Hypothalamus (tissue), 51 donors: ENCODE results near the gene MGAT4C.
"Not testable (repeated sequence)": the region's sequence is repeated elsewhere in the genome, so short reads cannot be mapped to it uniquely, and the experiment has no call there.

Experiments used
- DNase-seq, 51 donors: peaks; one replicate each; lab custom pipeline; 2025; lab: John Stamatoyannopoulos, UW

MGAT4C gene

GRCh38 chr12:86256163-86256562 is at the start of gene MGAT4C:
Gene MGAT4C, minus strand, starts transcription at chr12:86256391.
- peak in 1 of 51 donors; percentile 38 for DNase-seq

DNA sequence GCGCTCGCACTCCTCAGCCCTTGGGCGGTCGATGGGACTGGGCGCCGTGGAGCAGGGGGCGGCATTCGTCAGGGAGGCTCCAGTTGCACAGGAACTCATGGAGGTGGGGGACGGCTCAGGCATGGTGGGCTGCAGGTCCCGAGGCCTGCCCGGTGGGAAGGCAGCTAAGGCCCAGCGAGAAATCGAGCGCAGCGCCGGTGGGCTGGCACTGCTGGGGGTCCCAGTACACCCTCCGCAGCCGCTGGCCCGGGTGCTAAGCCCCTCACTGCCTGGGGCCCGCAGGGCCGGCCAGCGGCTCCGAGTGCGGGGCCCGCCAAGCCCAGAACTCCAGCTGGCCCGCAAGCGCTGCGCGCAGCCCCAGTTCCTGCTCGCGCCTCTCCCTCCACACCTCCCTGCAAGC is 40.2 kb upstream of the MGAT4C start:
- not testable (repeated sequence) for DNase-seq

- no peak for DNase-seq
These were observed 37.6 kb upstream of the MGAT4C start for GRCh38 chr12:86293682-86294240.

GRCh38 chr12:86292480-86292879 is 36.3 kb upstream of the MGAT4C start:
- no peak for DNase-seq

DNA sequence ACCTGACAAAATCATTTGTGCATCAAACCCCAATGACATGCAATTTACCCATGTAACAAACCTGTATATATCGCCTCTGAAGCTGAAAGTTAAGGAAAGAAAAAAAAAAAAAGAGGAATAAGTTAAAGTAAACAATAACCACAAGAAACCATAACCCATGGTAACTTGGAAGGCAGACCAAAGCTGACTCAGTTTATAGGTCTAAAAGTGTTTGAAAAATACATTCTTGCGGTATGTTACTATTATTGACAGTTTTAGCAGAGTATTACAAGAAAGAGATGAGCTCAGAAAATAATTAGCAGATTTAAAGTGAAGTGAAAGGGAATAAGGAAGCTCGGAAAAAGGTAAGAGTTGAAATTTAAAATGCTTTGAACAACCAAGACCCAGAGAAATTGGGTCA is 34.4 kb upstream of the MGAT4C start:
- no peak for DNase-seq

DNA sequence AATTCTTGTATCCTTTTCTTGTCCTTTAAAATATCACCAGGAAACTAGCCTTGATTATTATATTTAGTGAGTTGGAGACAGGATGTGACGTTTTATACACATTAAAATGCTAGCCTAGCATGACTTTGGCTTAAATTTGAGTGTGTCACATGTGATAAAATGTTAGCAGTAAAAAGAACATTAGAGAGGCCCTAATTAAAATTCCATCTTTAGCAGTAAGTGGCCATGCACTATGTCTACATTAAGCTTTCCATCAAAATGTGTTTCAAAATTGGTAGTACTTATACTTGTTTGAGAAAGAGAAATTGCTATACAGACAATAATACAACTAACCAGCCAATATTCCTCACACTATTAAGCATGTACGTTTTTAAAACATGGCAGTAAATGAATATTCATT is 29.9 kb upstream of the MGAT4C start:
- no peak for DNase-seq

DNA sequence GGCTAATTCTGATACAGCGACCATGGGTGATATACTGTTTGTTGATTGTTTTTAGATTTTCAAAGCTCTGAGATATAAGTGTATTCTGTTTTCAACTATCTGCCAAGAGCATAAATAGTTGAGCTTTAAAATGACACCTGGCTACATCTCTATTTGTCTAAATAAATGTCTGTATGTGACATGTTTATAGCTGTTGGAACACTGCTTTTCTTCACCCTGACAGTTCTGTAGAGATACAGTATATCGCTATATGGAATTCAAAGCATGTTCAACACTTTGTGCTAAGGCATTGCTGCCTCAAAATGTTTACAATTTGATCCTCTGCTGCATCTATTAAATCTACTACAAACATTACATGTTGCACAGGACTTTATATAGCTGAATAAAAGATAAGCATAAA is 27.4 kb upstream of the MGAT4C start:
- DNase-seq = no peak

DNA sequence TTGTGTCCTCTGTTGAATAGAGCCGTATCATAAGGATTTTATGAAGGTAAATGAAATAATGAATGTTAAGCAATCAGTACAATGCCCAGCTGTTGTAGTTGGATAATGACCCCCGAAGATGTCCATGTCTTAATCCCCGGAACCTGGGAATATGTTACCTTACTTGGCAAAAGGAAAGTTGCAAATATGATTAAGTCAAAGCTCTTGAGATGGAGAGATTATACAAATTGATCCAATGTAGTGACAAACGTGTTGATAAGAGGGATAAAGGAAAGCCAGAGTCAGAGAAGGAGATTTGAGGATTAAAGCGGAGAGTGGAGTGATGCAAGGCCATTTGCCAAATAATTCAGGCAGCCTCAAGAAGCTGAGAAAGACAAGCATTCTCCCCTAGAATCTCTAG is 19.2 kb upstream of the MGAT4C start:
- no peak for DNase-seq

DNA sequence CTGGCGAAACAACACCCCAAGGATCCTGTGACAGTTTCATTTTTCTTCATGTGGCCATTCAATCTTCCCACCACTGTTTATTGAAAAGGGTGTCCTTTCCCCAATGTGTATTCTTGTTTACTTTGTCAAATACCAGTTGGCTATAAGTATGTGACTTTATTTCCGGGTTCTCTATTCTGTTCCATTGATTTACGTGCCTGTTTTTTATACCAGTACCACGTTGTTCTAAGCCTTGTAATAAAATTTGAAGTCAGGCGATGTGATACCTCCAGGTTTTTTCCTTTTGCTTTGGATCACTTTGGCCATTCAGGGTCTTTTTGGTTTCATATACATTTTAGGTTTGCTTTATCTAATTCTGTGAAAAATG is 9.1 kb upstream of the MGAT4C start:
- no peak for DNase-seq

DNA sequence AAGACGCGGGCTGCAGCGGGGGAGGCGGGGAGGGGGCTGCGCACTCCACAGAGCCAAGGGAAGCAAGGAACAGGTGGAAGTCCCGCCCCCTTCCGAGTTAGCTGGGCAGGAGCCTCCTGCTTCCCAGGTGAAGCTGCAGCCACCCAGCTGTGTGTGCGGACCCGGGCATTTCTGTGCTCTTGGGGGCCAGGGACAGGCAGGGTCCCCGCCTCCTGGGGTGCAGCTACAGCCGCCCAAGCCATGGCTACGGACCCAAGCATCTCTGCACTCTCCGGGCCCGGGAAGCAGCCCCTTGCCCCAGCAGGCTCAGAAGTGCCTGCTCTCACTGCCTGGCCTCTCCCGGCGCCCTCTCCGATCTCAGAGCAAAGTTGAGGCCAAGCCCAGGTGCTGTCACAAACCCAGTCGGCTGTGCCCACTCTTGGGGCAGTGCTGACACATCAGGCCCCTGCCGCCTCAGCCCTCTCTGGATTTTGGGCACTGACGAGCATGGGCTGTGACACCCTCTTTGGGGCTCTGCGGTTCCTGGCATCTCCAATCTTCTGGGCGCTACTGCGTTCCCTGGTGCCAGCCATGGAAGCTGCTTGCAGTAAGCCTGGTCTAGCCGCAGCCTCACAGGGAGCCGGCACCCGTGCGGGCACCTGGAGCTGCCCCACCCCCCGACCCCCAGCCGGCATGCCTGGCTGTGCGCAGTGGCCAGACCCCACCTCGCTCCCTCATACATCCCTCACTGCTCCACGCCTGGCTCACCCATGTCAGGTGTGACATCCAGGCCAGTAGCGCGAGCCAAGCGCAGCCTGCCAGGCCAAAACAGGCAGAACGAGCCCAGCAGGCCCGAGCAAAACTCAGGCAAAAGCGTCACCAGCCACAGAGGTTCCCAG is 8.5 kb upstream of the MGAT4C start:
- peak in 8 of 51 donors; percentile 4 to 38 (median 12) for DNase-seq

DNA sequence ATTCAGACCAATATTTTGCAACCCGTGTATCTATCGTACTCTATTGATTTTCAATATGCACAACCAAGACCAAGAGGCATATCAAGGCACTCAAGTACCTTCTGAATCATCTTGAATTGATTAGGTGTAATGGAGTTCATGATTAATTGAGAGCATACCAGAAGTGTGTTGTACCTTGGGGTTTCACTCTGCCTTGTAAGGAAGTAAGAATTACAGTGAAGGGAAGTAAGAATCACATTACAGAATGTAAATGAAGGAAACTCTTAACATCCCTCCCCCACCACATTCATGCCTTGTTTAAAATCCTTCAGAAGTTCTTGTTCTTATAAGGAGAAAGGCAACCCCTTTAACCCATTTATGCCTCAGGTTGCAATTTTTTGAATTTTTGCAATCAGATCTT is 5.4 kb upstream of the MGAT4C start:
- DNase-seq = no peak

DNA sequence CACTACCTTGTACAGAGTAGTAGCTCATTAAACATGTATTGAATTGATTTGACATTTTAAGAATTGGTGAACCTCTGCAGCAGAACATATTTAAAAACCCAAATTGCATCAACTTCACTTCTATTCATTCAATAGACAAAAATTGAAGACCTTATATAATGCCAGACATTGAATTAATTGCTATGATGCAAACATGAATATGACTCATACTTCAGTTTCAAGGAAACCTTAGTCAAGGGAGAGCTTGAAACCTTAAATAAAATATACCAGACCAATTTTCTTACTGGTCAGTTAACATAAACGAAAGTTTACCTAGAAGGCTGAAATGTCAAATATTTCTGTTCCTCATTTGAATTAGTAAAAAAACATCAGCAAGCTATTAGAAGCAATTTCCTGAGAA is 5.0 kb upstream of the MGAT4C start:
- DNase-seq = no peak

- DNase-seq = no peak
These were observed 4.0 kb upstream of the MGAT4C start for GRCh38 chr12:86260183-86260582.

GRCh38 chr12:86257134-86257533 is 943 bp upstream of the MGAT4C start:
- DNase-seq = peak in 1 of 51 donors; percentile 12

- no peak for DNase-seq
These were observed 1.6 kb downstream of the MGAT4C start for GRCh38 chr12:86254399-86255107.

DNA sequence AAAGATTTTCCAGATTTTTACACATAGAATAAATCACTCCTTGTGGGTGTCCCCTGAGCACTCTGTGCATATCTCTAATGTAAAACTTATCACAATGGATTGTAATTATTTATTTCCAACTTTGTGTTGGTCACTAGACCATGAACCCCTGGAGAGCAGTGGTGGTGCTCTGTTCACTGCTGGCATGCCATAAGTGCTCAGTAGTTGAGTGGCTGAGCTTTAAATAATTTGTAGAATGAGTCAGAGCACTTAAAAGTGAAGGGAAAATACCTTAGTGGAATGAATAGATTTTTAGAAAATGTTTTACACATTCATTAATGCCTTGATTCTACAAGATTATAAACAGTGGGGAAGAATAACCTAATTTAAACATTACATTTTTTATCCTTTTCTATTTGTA is 6.3 kb downstream of the MGAT4C start:
- no peak for DNase-seq

GRCh38 chr12:86249276-86249675 is 6.9 kb downstream of the MGAT4C start:
- DNase-seq = no peak

GRCh38 chr12:86247871-86248270 is 8.3 kb downstream of the MGAT4C start:
- DNase-seq = no peak

DNA sequence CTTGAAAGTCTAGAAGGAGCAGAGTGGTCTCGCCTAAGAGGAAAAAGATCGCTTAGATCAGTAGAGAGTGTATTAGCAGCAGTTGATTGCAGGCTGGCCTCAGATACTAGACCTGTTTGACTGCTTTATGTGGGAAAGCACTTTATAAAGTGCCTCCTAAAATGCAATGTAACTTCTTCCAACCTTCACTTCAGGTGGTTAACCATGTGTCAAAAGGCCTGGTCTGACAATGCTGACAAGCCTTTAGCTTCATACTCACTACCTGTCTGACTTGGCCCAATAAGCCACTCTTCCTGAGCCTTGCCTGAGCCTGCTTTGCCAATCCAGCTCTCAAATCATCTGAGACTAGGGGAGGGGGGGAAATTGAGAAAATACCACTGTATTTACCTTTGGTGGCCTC is 14.6 kb downstream of the MGAT4C start:
- DNase-seq = no peak

GRCh38 chr12:86234316-86234855 is 21.8 kb downstream of the MGAT4C start:
- peak in 1 of 51 donors; percentile 34 for DNase-seq

- DNase-seq = no peak
These were observed 23.1 kb downstream of the MGAT4C start for GRCh38 chr12:86233126-86233525.
